ENCODE data around the gene MMP25.
A peak's percentile ranks its signal among the peaks of the same experiment; 100 is the strongest.

MMP25 gene

GRCh38 chr16:3099732-3100499 is 53.6 kb downstream of the MMP25 start:
- ChIA-PET CTCF (interaction anchor here (1.1 to 15.3 kb wide), 9 partner anchors 9 to 68 kb away, joined by 3 to 246 read pairs (median 10); partner anchors contain the start of genes ZNF205 and ZNF213), POLR2A (no interaction called here)
- no peak for TF ChIP-seq CTCF (IDR thresholded peaks at IDR 0.05; ENCODE audit: control extremely low read depth, extremely low read depth, low read depth, missing control alignments)
- peak; percentile 98 for DNase-seq (ENCODE audit: extremely low spot score)

- TF ChIP-seq CTCF (IDR thresholded peaks at IDR 0.05; ENCODE audit: control extremely low read depth, extremely low read depth, low read depth, missing control alignments) = peak; percentile 64
- peak; percentile 59 for DNase-seq (ENCODE audit: extremely low spot score)
- POLR2A ChIA-PET = no interaction called here
- CTCF ChIA-PET = interaction anchor here (0.6 to 15.3 kb wide), 19 partner anchors 9 to 73 kb away, joined by 3 to 246 read pairs (median 3); partner anchors contain the start of genes IL32, ZNF205 and ZNF213
Observed at GRCh38 chr16:3101018-3101840, 54.9 kb downstream of the MMP25 start.

- CTCF ChIA-PET = interaction anchor here (0.7 to 15.3 kb wide), 15 partner anchors 10 to 74 kb away, joined by 3 to 246 read pairs (median 3); partner anchors contain the start of genes IL32, ZNF205 and ZNF213
- no peak for TF ChIP-seq CTCF (IDR thresholded peaks at IDR 0.05; ENCODE audit: control extremely low read depth, extremely low read depth, low read depth, missing control alignments)
- POLR2A ChIA-PET = no interaction called here
- no peak for DNase-seq (ENCODE audit: extremely low spot score)
Observed at GRCh38 chr16:3101841-3102470, 55.6 kb downstream of the MMP25 start.

- CTCF ChIA-PET = interaction anchor here (0.8 to 15.3 kb wide), 6 partner anchors 10 to 75 kb away, joined by 3 to 246 read pairs (median 5); partner anchors contain the start of gene ZNF213
- no peak for TF ChIP-seq CTCF (IDR thresholded peaks at IDR 0.05; ENCODE audit: control extremely low read depth, extremely low read depth, low read depth, missing control alignments)
- POLR2A ChIA-PET = interaction anchor here (0.7 to 1.0 kb wide), 2 partner anchors 44 to 53 kb away, joined by 3 read pairs; no protein-coding TSS in a partner anchor
- peak; percentile 99 for DNase-seq (ENCODE audit: extremely low spot score)
Observed at GRCh38 chr16:3106205-3106928, 60.0 kb downstream of the MMP25 start.
